PC-9 (cell line): ENCODE results near the gene ASCC3. TPM values are rescaled to one million over a fixed set of nuclear protein-coding genes. Genes with fewer than 3 reads are reported as not detected.

Source experiments
- BruUV-seq: library from RNA; stranded (reverse); fragments of 400-500 nt; replicated peaks from 2 replicates; lab custom pipeline; 2021; lab: Mats Ljungman, UMichigan
- CTCF ChIA-PET: fragments of 300-600 bp; sonication (Branson Sonifier 250); formaldehyde crosslinking; loops from one replicate; lab custom pipeline; 2022; ENCODE audit warnings: antibody characterized with exemption; lab: Charles Lee
- POLR2A ChIA-PET: fragments of 300-600 bp; sonication (Branson Sonifier 250); formaldehyde crosslinking; loops from one replicate; lab custom pipeline; 2022; ENCODE audit warnings: antibody characterized with exemption; ENCODE audit not compliant: unreplicated experiment; lab: Charles Lee
- DNase-seq, 2 experiments: peaks; one replicate each; pipeline versions ENCODE4 v3.0.0 to v3.0.0-alpha.2; 2015 to 2022; ENCODE audit warnings: mixed read lengths in 1 of 2
- H2AFZ ChIP-seq: fragments of 200-600 bp; sonication (generic); 2 replicates; pipeline ENCODE4 v1.8.1; 2017; ENCODE audit warnings: antibody characterized with exemption
- H3F3A ChIP-seq: fragments of 200-600 bp; sonication (generic); 2 replicates; pipeline ENCODE4 v1.8.1; 2017; ENCODE audit warnings: antibody characterized with exemption, mild to moderate bottlenecking, low read depth; ENCODE audit not compliant: insufficient read depth
- H3K27ac ChIP-seq: fragments of 200-600 bp; sonication (generic); 2 replicates; pipeline ENCODE4 v1.6.1; 2016; ENCODE audit warnings: mixed run types
- H3K27me3 ChIP-seq: fragments of 200-600 bp; sonication (generic); 2 replicates; pipeline ENCODE4 v1.6.1; 2016; ENCODE audit warnings: low read depth, mixed run types; ENCODE audit not compliant: insufficient read depth
- H3K36me3 ChIP-seq: fragments of 200-600 bp; sonication (generic); 2 replicates; pipeline ENCODE4 v1.6.1; 2016; ENCODE audit warnings: low read depth, mixed run types
- H3K4me1 ChIP-seq: fragments of 200-600 bp; sonication (generic); replicated peaks from 2 replicates; pipeline ENCODE4 v1.6.1; 2016; ENCODE audit warnings: mixed run types; ENCODE audit not compliant: insufficient read depth
- H3K4me2 ChIP-seq: fragments of 200-600 bp; sonication (generic); 2 replicates; pipeline ENCODE4 v1.6.1; 2017; ENCODE audit warnings: mixed run types
- H3K4me3 ChIP-seq: fragments of 200-600 bp; sonication (generic); 2 replicates; pipeline ENCODE4 v1.6.1; 2016; ENCODE audit warnings: mixed run types
- H3K79me2 ChIP-seq: fragments of 200-600 bp; sonication (generic); 2 replicates; pipeline ENCODE4 v1.6.1; 2017; ENCODE audit warnings: low read depth, mixed run types
- H3K9me2 ChIP-seq: fragments of 200-600 bp; sonication (generic); 2 replicates; pipeline ENCODE4 v1.8.1; 2017; ENCODE audit warnings: mild to moderate bottlenecking; ENCODE audit not compliant: insufficient read depth
- H3K9me3 ChIP-seq: fragments of 200-600 bp; sonication (generic); 2 replicates; pipeline ENCODE4 v1.8.1; 2016; ENCODE audit warnings: low read depth; ENCODE audit not compliant: insufficient read depth
- H4K20me1 ChIP-seq: fragments of 200-600 bp; sonication (generic); 2 replicates; pipeline ENCODE4 v1.8.1; 2017; ENCODE audit not compliant: insufficient read depth
- CTCF ChIP-seq: fragments of 200-600 bp; sonication (generic); conservative IDR thresholded peaks from 2 replicates; pipeline ENCODE4 v1.6.1; 2017; ENCODE audit warnings: mixed run types, antibody characterized with exemption, mild to moderate bottlenecking, moderate library complexity
- EZH2 ChIP-seq: fragments of 200-600 bp; sonication (generic); IDR thresholded peaks from 2 replicates; pipeline ENCODE4 v1.8.0; 2017; ENCODE audit warnings: antibody characterized with exemption, low read depth
- intact Hi-C: fragments of 100-400 bp; cut with micrococcal nuclease; formaldehyde crosslinking; loops from one replicate; pipeline ENCODE4 v1.10.0; 2022; ENCODE audit not compliant: unreplicated experiment
- total RNA-seq: library from RNA; stranded (reverse); gene quantifications from 2 replicates; pipeline ENCODE4 v1.2.3, GENCODE V29; 2021

The ASCC3 gene
- total RNA-seq, 1 experiment from 2014 or later, result 29.4 TPM

- Histone ChIP-seq H3K9me3 (no peaks in the 10 kb centered on the region), H3K79me2 (no peaks in the 10 kb centered on the region), H3K4me1 (no peaks in the 10 kb centered on the region), H3K36me3 (no peaks in the 10 kb centered on the region), H3F3A (no peaks in the 10 kb centered on the region), H3K9me2 (no peaks in the 10 kb centered on the region), H3K27me3 (no peaks in the 10 kb centered on the region), H2AFZ (no peak overlapping the region), H3K27ac (no peak overlapping the region), H3K4me3 (no peak overlapping the region), H4K20me1 (peaks cover 4% of the 10 kb centered on the region; the same call in 1 of the 2 replicates), H3K4me2 (no peak overlapping the region)
- POLR2A ChIA-PET, result no interaction called here
- CTCF ChIA-PET, result no interaction called here
- no peak for TF ChIP-seq EZH2
- TF ChIP-seq CTCF, result no peak
- no TSS peak for BruUV-seq
- intact Hi-C loops, result no loop called here
- no peak for DNase-seq
Measured at GRCh38 chr6:100693249-100693927, 187.7 kb downstream of the ASCC3 start.

- no peak for DNase-seq
- peaks cover 1% of the 10 kb centered on the region; the same call in 1 of the 2 replicates for H4K20me1 ChIP-seq
- no peaks in the 10 kb centered on the region for H3K4me1 ChIP-seq
- no TSS peak for BruUV-seq
- no peaks in the 10 kb centered on the region for H3K9me3 ChIP-seq
- no peak overlapping the region for H3K4me3 ChIP-seq
- TF ChIP-seq EZH2 (no peak), CTCF (no peak)
- H2AFZ ChIP-seq, result no peak overlapping the region
- H3K4me2 ChIP-seq, result no peak overlapping the region
- ChIA-PET POLR2A (no interaction called here), CTCF (no interaction called here)
- H3F3A ChIP-seq, result no peaks in the 10 kb centered on the region
- H3K27ac ChIP-seq, result no peak overlapping the region
- H3K9me2 ChIP-seq, result no peaks in the 10 kb centered on the region
- no peaks in the 10 kb centered on the region for H3K36me3 ChIP-seq
- no peaks in the 10 kb centered on the region for H3K79me2 ChIP-seq
- intact Hi-C loops, result no loop called here
- H3K27me3 ChIP-seq, result no peaks in the 10 kb centered on the region
Measured at GRCh38 chr6:100691972-100692371, 189.2 kb downstream of the ASCC3 start.

GRCh38 chr6:100686216-100686615 lies 194.9 kb downstream of the ASCC3 start:
- Histone ChIP-seq H3K27me3 (no peaks in the 10 kb centered on the region), H3K4me2 (no peak overlapping the region), H3K9me3 (no peaks in the 10 kb centered on the region), H3K4me1 (no peaks in the 10 kb centered on the region), H3K79me2 (no peaks in the 10 kb centered on the region), H4K20me1 (no peaks in the 10 kb centered on the region), H3K9me2 (no peaks in the 10 kb centered on the region), H3K36me3 (no peaks in the 10 kb centered on the region), H3F3A (no peaks in the 10 kb centered on the region), H2AFZ (no peak overlapping the region), H3K27ac (no peak overlapping the region), H3K4me3 (no peak overlapping the region)
- no peak for DNase-seq
- no TSS peak for BruUV-seq
- intact Hi-C loops, result no loop called here
- ChIA-PET POLR2A (no interaction called here), CTCF (no interaction called here)
- TF ChIP-seq CTCF (no peak), EZH2 (no peak)
